Adrenal gland (tissue), 5 donors: ENCODE results near the gene M1AP.

Experiments used
- CTCF ChIP-seq, 6 experiments: fragments of 450-650 bp in 4 of 6; fragments of 200-600 bp in 2 of 6; sonication (generic) in 1 of 6; IDR thresholded peaks; 1 replicate in 5 of 6; 2 replicates in 1 of 6; pipeline versions ENCODE4 v1.5.1 to v1.8.0; 2016 to 2021; ENCODE audit warnings: antibody characterized with exemption in 6 of 6, mild to moderate bottlenecking in 2 of 6, moderate library complexity in 1 of 6
- POLR2A ChIP-seq, 2 donors: fragments of 450-650 bp; IDR thresholded peaks; one replicate each; pipeline ENCODE4 v1.6.1; 2017; ENCODE audit warnings: antibody characterized with exemption in 2 of 2, mild to moderate bottlenecking in 2 of 2, moderate library complexity in 1 of 2
- donor health status: DM: no; HTN: no; CAD: no.

DNA sequence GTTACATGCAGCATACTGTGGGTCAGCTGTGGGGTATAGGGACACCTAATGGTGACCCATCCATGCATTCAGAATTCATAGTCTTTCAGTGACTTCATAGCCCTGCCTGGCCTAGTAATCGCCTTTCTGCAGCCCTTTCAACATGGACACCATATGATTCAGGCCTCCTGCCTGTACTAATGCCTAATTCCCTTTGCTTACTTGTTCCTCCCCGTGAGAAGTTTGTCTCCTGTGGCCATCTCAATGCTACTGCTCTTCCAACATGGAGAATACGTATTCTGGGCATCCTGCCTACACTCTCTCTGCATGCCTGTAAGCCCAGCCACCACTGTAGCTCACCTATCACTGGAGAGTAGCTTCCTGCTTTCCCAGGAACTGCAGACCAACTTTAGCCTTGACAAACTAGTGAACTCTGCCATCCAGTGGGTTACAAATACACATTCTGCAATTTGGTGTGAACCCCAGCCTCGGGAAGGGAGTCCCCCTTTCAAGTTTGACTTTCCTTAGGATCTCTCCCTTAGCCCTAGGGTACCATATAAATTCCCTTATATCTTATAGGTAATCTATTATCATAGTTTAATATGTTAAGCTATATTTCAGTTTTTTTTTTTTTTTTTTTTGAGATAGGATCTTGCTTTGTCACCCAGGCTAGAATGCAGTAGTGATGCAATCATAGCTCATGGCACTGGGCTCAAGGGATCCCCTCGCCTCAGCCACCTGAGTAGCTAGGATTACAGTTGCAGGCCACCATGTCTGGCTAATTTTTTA lies 22.3 kb downstream of the M1AP start:
- no peak for TF ChIP-seq CTCF (IDR thresholded peaks at IDR 0.05)
- TF ChIP-seq POLR2A (IDR thresholded peaks at IDR 0.05), result no peak
